ENCODE results near the gene DYNLL1. TPM values are rescaled to one million over a fixed set of nuclear protein-coding genes. Genes with fewer than 3 reads are reported as not detected.
"Not testable (repeated sequence)": the region's sequence is repeated elsewhere in the genome, so short reads cannot be mapped to it uniquely, and the experiment has no call there.

DYNLL1 gene
- total RNA-seq, result 380 and 381 TPM in 2 replicates

GRCh38 chr12:120495731-120496412, at the start of gene DYNLL1:
DYNLL1 (plus strand) TSS chr12:120496113; CDS start chr12:120496422, 309 bp downstream.
- H3K4me3 ChIP-seq (ENCODE audit: low read depth, low read length), result peak within 1 kb of the TSS; percentile 81
- peaks cover 1% of the 10 kb centered on the region for H3K36me3 ChIP-seq (ENCODE audit: control insufficient read depth, insufficient read depth, low read length)
- no peaks in the 10 kb centered on the region for H3K27me3 ChIP-seq (ENCODE audit: control insufficient read depth, insufficient read depth, low read length)
- peak; percentile 71 for DNase-seq (ENCODE audit: low read depth)
- TF ChIP-seq CTCF (IDR thresholded peaks at IDR 0.05; ENCODE audit: insufficient read depth, low read length, poor library complexity, severe bottlenecking), result no peak

DNA sequence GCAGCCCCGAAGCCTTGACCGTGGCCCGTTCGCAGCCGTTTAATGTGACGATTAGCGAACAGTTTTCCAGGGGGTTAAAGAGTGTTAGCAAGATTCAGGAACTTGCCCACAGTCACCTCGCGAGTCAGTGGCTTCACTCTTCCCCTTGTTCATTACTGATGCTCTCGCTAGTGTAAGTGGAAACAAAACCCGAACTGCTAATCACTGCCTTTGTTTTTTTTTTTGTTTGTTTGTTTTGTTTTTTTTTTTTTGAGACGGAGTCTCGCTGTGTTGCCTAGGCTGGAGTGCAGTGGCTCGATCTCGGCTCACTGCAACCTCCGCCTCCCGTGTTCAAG, 49.1 kb upstream of the DYNLL1 start:
- peak overlapping the region; percentile 90 for H3K4me3 ChIP-seq (ENCODE audit: low read depth, low read length)
- not testable (repeated sequence) for H3K27me3 ChIP-seq (ENCODE audit: control insufficient read depth, insufficient read depth, low read length); DNase-seq (ENCODE audit: low read depth); H3K36me3 ChIP-seq (ENCODE audit: control insufficient read depth, insufficient read depth, low read length)

DNA sequence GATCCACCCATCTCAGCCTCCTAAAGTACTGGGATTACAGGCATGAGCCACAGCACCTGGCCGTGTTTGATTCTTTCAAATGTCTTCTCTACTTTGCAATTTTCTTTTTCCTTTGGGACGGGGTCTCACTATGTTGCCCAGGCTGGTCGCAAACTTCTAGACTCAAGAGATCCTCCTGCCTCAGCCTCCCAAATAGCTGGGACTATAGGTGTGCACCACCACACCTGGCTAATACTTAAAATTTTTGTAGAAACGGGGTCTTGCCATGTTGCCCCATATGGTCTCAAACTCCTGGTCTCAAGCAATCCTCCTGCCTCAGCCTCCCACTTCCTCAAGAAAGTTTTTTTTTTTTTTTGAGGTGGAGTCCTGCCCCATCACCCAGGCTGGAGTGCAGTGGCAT, 47.9 kb upstream of the DYNLL1 start:
- H3K27me3 ChIP-seq (ENCODE audit: control insufficient read depth, insufficient read depth, low read length), result no peaks in the 10 kb centered on the region
- no peak overlapping the region for H3K4me3 ChIP-seq (ENCODE audit: low read depth, low read length)
- no peaks in the 10 kb centered on the region for H3K36me3 ChIP-seq (ENCODE audit: control insufficient read depth, insufficient read depth, low read length)
- no peak for DNase-seq (ENCODE audit: low read depth)
- no peak for TF ChIP-seq CTCF (IDR thresholded peaks at IDR 0.05; ENCODE audit: insufficient read depth, low read length, poor library complexity, severe bottlenecking)

- DNase-seq (ENCODE audit: low read depth); H3K27me3 ChIP-seq (ENCODE audit: control insufficient read depth, insufficient read depth, low read length); H3K4me3 ChIP-seq (ENCODE audit: low read depth, low read length); H3K36me3 ChIP-seq (ENCODE audit: control insufficient read depth, insufficient read depth, low read length): not testable (repeated sequence)
Measured at GRCh38 chr12:120452524-120452923, 43.4 kb upstream of the DYNLL1 start.

DNA sequence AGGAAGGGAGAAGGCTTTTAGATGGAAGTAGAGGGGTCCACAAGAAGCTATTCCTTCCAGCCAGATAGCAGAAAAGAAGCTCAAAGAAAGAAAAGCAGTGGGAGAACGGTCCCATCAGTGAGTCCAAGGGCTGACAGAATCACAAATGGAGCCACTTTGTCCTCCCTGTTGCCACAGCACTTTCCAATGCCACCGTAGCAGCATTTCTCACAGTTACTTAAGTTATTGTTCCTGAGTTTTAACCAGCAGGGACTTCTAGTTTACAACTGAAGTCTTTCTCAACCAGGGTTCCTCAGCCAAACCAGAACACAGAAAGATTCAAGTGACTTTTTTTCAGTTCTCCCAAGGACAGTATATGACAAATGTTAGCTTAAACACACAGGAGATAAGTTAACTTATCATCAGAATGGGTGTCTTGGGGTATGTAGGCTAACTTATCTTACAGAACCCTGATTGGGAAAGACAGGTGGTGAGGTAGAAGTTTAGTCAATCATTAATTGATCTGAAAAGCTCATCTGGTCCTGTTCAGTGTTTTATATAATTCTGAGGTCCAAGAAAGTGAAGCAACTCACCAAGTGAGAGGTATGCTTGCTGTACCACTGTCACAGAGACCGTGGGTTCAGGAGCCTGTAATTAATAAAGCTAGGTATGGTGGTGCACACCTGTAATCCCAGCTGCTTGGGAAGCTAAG, 42.7 kb upstream of the DYNLL1 start:
- no peak for TF ChIP-seq CTCF (IDR thresholded peaks at IDR 0.05; ENCODE audit: insufficient read depth, low read length, poor library complexity, severe bottlenecking)
- no peaks in the 10 kb centered on the region for H3K36me3 ChIP-seq (ENCODE audit: control insufficient read depth, insufficient read depth, low read length)
- no peak for DNase-seq (ENCODE audit: low read depth)

DNA sequence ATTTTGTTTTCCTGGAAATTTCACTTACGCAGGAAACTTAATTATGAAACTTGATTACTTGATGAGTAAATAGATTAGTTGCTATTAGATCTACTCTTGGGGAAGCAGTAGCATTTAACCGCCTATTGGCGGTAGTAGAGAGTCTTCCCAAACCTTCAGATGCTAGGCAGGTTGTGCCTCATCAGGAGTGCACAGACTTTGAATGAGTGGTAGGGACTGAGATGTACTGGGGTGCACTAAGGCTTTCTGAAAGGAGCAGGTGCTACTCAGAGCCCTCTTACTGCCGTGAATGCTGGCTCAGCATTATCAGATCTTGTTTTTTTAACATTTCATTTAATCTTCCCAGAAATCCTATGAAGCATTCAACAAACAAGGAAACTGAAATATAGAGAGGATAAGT, 41.9 kb upstream of the DYNLL1 start:
- no peaks in the 10 kb centered on the region for H3K36me3 ChIP-seq (ENCODE audit: control insufficient read depth, insufficient read depth, low read length)
- DNase-seq (ENCODE audit: low read depth), result no peak
- no peaks in the 10 kb centered on the region for H3K27me3 ChIP-seq (ENCODE audit: control insufficient read depth, insufficient read depth, low read length)
- no peak overlapping the region for H3K4me3 ChIP-seq (ENCODE audit: low read depth, low read length)
- TF ChIP-seq CTCF (IDR thresholded peaks at IDR 0.05; ENCODE audit: insufficient read depth, low read length, poor library complexity, severe bottlenecking), result peak; percentile 65

More for the DNA sequence above, 42.7 kb upstream of the DYNLL1 start:
- Histone ChIP-seq H3K27me3 (ENCODE audit: control insufficient read depth, insufficient read depth, low read length) (no peaks in the 10 kb centered on the region), H3K4me3 (ENCODE audit: low read depth, low read length) (no peak overlapping the region)

GRCh38 chr12:120455302-120455701, 40.6 kb upstream of the DYNLL1 start:
- no peak for DNase-seq (ENCODE audit: low read depth)
- no peak for TF ChIP-seq CTCF (IDR thresholded peaks at IDR 0.05; ENCODE audit: insufficient read depth, low read length, poor library complexity, severe bottlenecking)
- no peak overlapping the region for H3K4me3 ChIP-seq (ENCODE audit: low read depth, low read length)
- H3K36me3 ChIP-seq (ENCODE audit: control insufficient read depth, insufficient read depth, low read length), result no peaks in the 10 kb centered on the region
- no peaks in the 10 kb centered on the region for H3K27me3 ChIP-seq (ENCODE audit: control insufficient read depth, insufficient read depth, low read length)

Data from kidney epithelial cell (primary cell).